Measurements from ENCODE around the gene MFAP2.

Gene MFAP2

DNA sequence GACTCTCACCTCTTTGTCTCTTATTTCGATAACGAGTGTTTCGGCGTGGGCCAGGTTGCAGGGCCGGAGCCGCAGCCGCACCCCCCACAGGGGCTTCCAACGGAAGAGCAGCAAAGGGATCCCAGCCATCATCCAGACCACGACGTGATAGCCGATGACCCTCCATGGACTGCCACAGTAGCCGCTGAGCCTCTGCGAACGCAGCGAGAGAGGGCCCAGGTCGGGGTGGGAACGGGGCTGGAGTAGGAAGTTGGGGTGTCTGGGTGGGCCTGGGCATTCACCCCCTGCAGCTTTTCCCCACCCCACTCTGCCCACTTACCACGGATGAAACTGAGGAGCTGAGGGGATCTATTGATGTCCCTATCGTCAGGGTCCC, 24.9 kb upstream of the MFAP2 start:
- no peak for DNase-seq

DNA sequence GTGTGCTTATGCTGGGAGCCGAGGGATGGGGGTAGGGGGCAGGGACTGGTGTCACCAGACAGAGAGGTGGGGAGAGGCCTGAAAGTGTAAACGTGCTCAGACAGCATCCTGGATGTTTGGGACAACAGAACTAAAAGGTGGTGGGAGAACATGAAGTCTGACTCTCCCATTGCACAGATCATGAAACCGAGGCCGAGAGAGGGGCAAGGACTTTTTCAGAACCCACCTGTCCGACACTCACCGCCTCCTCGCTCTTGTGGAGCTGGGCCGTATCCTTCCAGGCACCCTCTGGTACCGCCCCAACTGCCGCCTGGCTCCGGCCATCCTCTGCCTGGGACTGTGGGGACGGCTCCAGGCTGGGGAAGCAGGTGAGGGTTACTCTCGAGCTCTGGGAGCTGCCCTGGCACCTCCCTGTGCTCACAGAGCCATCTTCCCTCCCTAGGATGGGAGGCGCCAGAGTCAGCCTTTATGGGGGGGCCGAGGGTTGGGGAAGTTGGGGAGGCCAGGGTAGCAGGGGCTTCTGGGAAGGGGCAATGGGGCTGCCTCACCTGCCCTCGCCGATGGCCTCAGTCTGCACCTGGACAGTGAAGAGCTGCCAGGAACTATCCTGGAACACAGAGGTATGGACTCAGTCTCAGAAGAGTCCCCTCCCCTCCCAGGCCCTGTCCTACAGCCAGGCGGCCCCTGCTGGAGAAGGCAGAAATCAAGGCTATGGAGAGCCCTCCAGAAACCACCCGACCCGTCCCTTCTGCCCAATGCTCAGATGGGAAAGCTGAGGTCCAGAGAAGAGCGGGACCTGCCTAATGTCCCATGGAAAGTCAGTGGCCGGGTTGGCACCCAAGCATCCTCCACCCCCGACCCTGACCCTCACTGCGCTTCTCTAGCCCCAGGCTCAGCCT, 24.3 kb upstream of the MFAP2 start:
- DNase-seq: no peak

DNA sequence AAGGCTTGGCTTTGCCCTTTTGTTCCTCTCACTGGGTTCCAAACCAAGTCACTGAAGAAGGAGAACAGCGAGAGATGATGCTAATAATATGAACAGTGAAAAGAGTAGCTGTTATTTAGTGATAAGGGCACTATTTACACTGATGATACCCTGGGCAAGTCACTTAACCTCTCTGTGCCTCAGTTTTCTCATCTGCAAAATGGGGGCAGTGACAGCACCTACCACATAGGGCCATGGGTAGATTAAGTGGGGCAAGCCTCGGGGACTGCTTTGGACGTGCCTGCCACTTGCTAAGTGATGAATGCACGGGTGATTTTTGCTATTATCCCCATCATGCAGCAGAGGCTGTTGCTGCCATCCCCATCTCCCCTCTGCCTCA, 22.1 kb upstream of the MFAP2 start:
- no peak for DNase-seq

DNA sequence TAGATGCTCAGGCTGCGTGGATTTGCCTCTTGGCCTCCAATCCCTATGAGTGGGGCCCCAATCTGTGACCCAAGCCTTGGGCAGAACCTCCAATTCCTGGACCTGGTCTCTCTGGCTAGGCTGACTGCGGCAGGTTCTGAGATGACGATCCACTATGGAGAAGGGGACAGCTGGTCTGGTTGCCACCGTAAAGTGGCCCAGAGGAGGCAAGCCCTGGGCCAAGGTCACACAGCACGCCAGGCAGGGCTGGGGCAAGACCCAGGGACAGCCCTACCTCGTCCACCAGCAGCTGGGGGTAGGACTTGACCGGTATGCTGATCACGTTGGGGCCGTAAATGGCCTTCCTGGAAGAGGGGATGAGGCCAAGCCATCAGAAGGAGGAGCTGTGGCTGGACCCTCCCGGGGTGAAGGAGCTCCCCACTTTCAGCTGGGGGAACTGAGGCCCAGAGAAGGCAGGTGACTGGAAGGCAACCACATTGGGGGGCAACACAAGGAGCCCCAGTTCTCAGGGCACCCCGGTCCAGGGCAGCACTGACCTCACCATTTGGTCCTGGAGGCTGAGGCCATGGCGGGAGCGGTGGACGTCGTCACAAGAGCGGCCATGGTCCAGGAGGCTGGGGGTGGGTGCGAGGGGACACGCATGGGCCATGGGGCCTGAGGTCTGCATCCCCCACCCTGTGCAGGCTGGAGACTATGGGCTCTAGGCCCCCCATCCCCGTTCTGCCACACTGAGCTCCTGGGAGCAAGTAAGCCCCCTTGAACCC, 21.5 kb upstream of the MFAP2 start:
- DNase-seq: no peak

DNA sequence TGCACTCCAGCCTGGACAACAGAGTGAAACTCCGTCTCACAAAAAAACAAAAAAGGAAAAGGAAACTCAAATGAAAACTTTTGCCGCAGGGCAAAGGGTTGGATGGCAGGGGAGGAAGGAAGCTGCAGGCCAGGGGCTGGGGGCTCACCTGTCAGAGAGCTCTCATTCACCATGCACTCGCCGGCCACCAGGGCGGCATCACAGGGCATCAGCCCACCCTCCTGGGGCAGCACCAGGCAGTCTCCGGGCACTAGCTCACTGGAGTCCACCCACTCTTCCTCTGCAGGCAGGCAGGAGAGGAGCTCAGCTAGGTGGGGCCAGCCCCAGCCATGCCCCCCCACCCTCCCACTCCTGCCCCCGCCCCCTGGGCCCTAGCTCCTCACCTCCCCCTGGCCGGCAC, 19.4 kb upstream of the MFAP2 start:
- DNase-seq: no peak

DNA sequence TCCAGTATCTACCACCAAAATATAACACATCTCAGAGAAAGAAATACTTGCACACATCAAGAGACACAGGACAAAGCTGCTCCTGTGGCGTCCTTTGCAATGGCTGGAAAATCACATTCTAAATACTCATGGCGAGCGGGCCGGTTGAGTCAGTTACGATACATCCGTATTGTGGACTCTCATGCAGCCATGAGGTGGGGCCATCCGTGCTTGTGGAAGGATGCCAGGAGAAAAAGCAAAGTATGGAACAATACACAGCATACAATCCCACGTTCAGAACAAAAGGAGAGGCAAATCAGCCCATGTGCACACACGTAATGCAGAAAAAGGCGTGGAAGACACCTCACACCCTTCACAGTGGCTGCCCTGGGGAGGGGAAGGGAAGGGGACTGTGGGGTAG, 18.2 kb upstream of the MFAP2 start:
- DNase-seq: no peak

DNA sequence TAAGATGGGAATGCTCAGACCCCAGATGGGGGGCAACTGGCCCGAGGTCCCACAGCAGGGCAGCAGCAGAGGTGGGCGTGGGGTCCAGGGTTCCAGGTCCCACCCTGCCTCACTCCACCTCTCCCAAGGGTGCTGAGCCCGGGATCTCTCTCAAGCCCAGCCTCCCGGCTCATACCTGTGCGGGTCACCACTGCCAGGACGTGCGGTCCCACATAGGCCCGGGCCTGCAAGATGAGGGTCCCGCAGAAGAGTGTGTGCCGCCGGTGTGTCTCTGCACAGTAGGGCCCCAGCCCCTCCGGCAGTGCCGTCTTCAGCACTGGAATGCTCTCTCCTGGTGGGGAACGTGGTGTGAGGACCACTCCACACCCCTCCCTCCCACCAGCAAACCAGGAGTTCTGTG, 16.4 kb upstream of the MFAP2 start:
- DNase-seq: no peak

DNA sequence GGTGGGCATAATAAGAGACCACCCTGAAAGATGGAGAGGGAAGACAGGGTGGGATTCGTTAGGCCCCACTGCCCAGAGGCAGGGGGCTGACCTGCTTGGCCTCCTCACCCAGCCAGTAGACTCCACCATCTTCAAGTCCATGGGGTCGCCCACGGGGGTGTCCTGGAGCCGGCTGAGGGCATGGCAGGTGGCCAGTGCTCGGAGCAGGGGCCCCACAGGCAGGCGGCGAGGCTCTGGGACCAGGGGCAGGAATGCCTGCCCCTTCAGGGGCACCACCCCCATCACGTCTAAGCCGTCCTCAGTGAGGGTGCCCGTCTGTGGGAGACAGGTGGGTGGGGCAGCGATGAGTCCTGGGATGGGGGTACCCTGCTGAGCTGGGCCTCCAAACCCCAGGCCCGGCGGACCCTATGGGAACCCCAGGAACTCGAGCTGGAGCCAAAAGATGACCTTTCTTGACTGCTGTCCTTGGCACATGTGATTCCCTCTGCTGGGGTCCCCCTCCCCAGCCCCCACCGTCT, 13.2 kb upstream of the MFAP2 start:
- no peak for DNase-seq

DNA sequence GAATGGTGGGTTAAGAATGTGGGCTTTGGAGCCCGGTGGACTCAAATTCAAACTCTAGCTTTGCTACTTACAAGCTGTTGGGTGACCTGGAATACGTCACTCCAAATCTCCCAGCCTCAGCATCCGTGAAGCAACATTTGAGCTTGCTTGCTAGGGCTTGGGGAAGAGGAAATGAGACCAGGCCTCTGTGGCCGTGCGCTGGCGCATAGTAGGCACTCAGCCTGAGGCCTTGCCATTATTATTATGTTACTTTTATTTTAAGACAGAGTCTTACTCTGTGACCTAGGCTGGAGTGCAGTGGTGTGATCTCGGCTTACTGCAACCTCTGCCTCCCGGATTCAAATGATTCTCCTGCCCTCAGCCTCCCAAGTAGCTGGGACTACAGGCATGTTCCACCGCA, 12.3 kb upstream of the MFAP2 start:
- DNase-seq: no peak

DNA sequence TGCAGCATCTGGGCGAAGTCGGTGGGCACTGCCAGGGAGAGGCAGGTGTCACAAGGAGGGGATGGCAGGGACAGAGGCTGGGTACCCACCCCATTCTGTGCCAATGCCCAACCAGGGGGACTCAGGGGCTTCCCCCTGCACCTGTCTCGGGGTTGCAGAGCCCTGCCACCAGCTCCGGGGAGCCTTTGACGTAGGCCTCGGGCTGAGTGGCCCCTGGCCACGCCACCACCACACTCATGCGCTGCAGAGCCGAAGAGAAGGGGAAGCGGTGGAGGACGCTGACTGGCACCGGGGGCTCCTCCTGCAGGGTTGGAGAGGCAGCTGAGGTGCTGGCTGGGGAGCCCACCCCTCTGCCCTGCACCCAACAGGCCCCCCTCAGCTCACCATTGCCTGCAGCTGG, 11.7 kb upstream of the MFAP2 start:
- DNase-seq: no peak

DNA sequence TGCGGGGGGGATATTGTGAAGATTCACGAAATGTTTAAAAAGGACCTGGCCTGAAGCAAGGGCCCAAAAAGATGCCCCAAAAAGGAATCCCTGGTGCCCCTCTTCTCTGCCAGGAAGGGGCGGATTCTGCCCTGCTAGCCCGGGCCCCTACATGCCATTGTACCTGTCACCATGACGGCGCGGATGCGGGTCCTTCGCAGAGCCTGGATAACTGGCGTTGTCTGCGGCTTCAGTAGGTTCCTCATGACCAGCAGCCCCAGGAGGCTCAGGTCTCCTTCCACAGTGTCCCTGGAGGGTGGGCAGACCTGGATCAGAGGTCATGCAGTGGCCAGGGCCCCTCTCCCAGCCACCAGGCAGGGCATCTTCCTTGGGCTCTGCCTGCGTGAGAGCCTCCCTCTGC, 11.2 kb upstream of the MFAP2 start:
- no peak for DNase-seq

DNA sequence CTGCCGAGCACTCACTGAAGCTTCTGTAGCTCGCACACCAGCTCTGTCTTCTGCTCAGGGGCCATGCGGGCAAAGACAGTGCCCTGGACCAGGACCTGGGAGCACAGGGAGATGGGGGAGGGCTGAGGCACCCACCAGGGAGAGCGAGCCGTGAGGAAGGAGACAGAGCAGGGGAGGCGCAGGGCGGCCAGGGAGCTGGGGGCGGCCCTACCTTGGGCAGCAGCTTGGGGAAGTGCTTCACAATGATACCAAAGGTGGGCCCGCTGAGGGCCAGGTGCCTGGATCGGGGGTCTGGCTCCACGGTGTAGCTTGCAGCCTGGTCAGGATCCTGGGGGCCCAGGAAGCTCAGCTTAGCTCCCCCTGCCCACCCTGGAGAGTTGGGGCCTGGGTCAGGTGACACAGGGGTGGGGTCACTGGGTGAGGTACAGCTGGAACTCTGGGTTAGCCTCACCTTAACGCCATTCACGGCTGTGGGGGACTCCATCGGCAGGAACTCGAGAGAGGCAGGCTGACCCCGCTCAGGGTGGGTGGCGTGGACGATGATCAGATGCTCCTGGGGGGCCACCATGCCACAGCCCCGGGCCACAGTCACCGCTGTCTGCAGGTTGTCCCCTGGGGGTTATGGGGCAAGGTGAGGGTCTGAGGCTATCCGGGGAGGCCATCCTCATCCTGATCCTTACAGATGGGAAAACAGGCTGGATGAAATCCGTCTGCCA, 9.4 kb upstream of the MFAP2 start:
- no peak for DNase-seq

DNA sequence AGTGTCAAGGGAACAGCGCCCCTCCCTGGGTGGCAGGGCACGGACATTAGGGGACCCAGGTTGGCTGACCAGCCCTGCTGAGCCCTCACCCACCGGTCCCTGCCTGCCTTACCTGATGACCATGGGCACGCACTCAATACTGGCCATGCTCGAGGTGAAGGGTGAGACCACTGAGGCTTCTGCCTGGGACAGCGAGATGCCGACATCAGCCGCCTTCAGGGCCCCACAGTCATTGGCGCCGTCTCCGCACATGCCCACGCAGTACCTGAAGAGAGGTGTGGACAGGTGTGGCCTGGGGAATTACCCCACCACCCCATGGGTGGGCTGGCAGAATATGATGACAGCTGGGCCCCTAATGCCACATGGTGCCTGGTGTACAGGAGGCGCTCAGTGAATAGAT, 7.8 kb upstream of the MFAP2 start:
- DNase-seq: no peak

DNA sequence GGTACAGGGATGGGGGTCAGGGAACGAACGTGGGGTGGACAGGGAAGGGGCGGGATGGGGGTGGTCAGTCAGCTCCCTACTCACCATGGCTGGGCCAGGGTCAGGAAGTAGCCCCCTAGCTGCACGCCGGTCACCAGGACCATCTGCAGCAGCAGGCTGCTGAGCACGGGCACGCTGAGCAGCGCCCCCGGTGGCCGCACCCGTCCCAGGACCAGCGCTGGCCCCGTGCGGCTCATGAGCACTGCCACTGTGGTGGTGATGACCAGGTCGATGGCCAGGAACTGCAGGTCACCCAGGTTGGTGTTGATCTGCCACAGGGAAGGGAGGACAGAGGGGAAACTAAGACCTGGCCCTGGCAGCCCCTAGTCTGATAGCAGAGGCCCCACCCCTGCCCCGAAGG, 6.5 kb upstream of the MFAP2 start:
- DNase-seq: no peak

DNA sequence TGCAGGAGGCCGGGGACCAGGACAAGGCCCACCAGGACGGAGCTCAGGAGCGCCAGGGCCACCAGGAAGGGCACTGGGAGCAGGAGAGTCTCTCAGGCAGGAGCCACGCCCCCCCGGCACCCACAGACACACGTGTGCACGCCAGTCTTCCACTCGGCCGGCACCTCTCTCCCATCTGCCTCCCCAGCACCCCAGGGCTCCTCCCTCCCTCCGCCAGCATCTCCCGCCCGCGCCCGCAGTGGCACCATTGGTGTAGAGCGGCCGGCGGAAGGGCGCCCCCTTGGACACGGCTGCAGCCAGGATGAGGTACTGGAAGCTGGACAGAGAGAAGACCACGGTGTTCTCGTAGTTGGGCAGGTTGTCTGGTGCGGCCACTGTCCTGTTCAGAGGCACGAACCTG, 6.1 kb upstream of the MFAP2 start:
- DNase-seq: no peak

DNA sequence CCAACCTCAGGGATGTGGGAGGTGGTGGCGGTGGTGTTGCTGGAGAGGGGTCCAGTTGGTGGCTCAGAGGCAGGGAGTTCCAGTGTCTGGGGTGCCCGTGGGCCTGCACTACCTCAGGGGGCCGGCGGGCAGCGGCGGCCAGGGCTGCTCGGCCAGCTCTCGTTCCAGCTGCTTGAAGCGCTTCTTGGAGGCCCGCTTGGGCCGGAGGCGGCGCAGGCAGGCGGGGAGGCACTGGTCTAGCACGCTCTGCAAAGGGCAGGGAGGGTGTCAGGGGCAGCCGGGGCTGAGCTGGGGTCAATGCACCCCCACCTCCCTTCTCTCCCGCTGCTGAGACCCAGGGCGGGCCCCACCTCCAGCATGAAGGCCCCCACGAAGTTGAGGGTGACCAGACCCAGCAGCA, 5.7 kb upstream of the MFAP2 start:
- no peak for DNase-seq

DNA sequence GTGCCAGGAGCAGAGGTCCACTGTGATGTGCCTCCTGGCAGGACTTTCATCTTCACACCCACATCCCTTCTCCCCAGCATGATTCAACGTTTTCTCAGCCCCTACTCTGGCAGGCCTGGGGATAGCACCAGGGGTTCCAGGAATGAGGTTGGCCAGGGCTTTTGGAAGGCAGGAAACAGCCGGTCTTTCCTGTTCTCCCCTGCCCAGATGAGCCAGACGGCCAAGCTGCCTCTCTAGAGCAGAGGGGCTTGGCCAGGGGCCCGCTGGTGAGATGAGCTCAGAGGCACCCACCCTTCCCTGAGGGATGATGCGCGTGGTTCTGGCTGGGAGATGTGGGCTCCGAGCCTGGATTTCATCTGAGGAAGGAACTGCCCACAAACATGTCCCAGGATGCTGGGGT, 4.3 kb upstream of the MFAP2 start:
- no peak for DNase-seq

DNA sequence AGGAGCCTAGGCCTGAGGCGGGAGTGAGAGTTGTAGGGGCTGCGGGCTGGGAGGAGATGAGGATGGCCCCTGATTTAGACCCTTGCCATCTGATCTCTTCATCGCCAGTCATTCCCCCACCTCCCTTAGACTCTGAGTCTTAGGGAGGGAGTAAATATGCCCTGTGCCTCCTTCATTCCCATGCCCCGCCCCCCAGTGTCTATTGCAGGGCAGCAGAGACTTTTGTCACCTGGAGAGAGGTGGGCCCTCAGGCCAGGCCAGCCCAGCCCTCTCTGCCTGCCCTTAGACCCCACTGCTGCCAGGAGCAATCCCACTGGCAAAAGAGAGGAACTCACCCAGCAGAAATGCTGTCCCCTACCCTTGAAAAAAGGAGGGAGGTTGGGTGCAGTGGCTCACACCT, 3.2 kb upstream of the MFAP2 start:
- DNase-seq: no peak

DNA sequence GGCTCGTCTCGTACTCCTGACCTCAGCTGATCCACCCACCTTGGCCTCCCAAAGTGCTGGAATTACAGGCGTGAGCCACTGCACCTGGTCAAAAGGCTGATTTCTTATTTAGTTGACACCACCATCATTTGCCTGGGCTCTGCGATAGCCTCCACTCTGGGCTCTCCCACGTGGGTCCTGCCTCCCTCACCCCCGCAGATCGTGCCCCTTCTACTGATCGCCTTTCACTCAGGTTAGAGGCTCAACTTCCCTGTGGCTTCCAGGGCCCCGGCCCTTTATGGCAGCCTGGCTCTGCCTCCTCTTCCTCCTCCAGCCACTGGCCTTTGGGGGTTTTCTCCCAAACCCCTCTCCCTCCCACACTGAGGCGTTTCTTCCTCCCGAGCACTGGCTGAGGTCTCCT, 2.5 kb upstream of the MFAP2 start:
- DNase-seq: no peak

DNA sequence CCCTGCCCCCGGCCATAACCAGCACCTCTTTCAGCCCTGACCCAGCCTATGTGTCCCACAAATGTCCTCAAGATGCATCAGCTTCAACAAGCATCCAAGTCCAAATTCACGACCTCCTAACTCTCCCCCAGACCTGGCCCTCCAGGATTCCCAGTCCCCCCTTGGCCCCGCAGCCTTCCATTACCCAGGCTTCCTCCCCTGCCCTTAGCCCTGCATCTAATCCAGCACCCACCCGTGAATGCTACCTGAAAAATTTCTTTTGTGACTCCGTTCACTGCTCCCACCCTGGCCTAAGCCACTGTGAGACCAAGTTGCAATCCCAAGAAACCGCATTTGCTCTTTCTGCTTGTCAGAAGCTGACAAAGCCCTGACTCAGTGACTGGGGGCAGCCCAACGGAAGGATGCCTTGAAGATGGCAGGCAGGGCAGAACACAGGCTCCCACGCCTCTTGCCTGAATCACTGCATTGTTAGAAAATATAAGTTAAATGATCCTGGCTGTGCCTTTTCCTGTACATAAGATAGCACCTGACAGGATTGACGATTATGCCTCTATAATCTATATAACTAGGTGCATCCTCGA, 939 bp upstream of the MFAP2 start:
- no peak for DNase-seq

DNA sequence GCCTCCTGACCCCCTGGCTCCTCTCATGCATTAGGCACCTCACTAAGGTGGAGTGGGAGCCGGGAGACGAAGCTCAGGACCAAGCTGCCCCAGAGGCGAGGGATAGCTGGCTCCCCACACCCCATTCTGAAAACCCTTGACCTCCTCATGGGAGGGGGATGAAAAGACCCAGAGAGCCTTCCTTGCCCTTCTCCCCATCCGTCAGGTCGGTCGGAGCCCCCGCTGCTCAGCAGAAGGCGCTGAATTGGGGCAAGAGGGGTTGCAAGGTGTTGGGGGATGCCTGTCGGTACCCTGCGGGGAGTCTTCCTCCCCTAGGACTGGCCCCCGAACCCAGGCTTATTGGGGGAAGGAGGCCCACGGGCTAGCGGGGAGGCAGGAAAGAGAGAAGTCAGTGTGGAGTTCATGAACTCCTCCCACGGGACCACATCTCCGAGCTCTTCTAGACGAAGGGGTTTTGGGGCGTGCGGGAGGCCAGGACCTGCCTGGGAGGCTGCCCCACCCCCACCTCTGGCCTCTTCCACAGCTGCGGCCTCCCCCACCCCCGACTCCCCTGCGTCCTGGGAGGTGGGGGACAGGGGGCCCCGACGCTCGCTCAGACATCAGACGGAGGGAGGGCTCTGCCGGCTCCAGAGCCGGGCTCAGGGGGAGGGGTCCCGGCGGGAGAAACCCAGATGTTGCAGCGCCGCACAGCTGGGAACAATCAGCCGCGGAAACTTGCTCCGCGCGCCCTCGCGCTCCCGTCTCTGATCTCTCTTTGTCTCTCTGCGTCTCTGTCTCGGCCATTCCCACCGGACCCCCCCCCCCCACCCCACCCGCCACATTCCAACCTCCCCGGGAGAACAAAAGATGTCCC, 719 bp downstream of the MFAP2 start:
- DNase-seq: no peak

Data from CD4-positive, alpha-beta T cell treated with Interleukin-4 for 1 hour (primary cell).